ENCODE measurements around the gene SOHLH1. TPM values are rescaled to one million over a fixed set of nuclear protein-coding genes. Genes with fewer than 3 reads are reported as not detected.

SOHLH1 gene
- not detected in 2 replicates for total RNA-seq (2014; rRNA removed; shearing (Covaris generic))

- DNase-seq (ENCODE audit: low read depth): no peak
Measured at GRCh38 chr9:135699440-135699839, at the start of gene SOHLH1. Gene SOHLH1 (minus strand): TSS chr9:135699481. CDS start chr9:135699467, 14 bp downstream.

GRCh38 chr9:135748676-135749075, 49.4 kb upstream of the SOHLH1 start:
- DNase-seq (ENCODE audit: low read depth): no peak

GRCh38 chr9:135747311-135747710, 48.0 kb upstream of the SOHLH1 start:
- no peak for DNase-seq (ENCODE audit: low read depth)

GRCh38 chr9:135746565-135746964, 47.3 kb upstream of the SOHLH1 start:
- no peak for DNase-seq (ENCODE audit: low read depth)

- no peak for DNase-seq (ENCODE audit: low read depth)
Measured at GRCh38 chr9:135745686-135746324, 46.5 kb upstream of the SOHLH1 start.

- no peak for DNase-seq (ENCODE audit: low read depth)
Measured at GRCh38 chr9:135745189-135745588, 45.9 kb upstream of the SOHLH1 start.

- no peak for DNase-seq (ENCODE audit: low read depth)
Measured at GRCh38 chr9:135744333-135745070, 45.2 kb upstream of the SOHLH1 start.

- DNase-seq (ENCODE audit: low read depth): no peak
Measured at GRCh38 chr9:135743546-135744332, 44.5 kb upstream of the SOHLH1 start.

GRCh38 chr9:135743021-135743420, 43.7 kb upstream of the SOHLH1 start:
- DNase-seq (ENCODE audit: low read depth): no peak

- DNase-seq (ENCODE audit: low read depth): no peak
Measured at GRCh38 chr9:135741276-135742219, 42.3 kb upstream of the SOHLH1 start.

- DNase-seq (ENCODE audit: low read depth): no peak
Measured at GRCh38 chr9:135739271-135740220, 40.3 kb upstream of the SOHLH1 start.

GRCh38 chr9:135737840-135738521, 38.7 kb upstream of the SOHLH1 start:
- no peak for DNase-seq (ENCODE audit: low read depth)

- DNase-seq (ENCODE audit: low read depth): no peak
Measured at GRCh38 chr9:135736979-135737839, 37.9 kb upstream of the SOHLH1 start.

GRCh38 chr9:135736272-135736978, 37.1 kb upstream of the SOHLH1 start:
- DNase-seq (ENCODE audit: low read depth): no peak

- no peak for DNase-seq (ENCODE audit: low read depth)
Measured at GRCh38 chr9:135734616-135735144, 35.4 kb upstream of the SOHLH1 start.

- DNase-seq (ENCODE audit: low read depth): no peak
Measured at GRCh38 chr9:135732569-135733257, 33.4 kb upstream of the SOHLH1 start.

- DNase-seq (ENCODE audit: low read depth): no peak
Measured at GRCh38 chr9:135731454-135731853, 32.2 kb upstream of the SOHLH1 start.

Data from RPMI7951 (cell line).